HepG2 (cell line): Measurements from ENCODE around the gene IQGAP2.

Experiments used
- CREB1 ChIP-seq, 2 experiments: fragments of 450-650 bp in 1 of 2; IDR thresholded peaks; 2 replicates each; pipeline ENCODE4 v1.6.1; 2016 to 2017; ENCODE audit warnings: control low read depth in 1 of 2, mild to moderate bottlenecking in 1 of 2, missing compliant biosample characterization in 1 of 2, missing genetic modification characterization in 1 of 2
- CTCF ChIP-seq: sonication (generic); formaldehyde crosslinking; IDR thresholded peaks from 2 replicates; pipeline ENCODE4 v1.5.0; 2020; ENCODE audit warnings: mild to moderate bottlenecking, missing genetic modification reagents, moderate library complexity
- ETV6 ChIP-seq: sonication (generic); formaldehyde crosslinking; conservative IDR thresholded peaks from 2 replicates; pipeline ENCODE4 v1.4.0; 2020; ENCODE audit warnings: missing genetic modification reagents
- EZH2 ChIP-seq: conservative IDR thresholded peaks from 2 replicates; pipeline ENCODE4 v1.6.1; 2012; ENCODE audit warnings: mild to moderate bottlenecking, low read depth, low read length, moderate library complexity
- MED8 ChIP-seq: sonication (generic); formaldehyde crosslinking; IDR thresholded peaks from 2 replicates; pipeline ENCODE4 v1.8.1; 2023; ENCODE audit warnings: mild to moderate bottlenecking, missing genetic modification reagents; ENCODE audit not compliant: insufficient replicate concordance
- NCOR1 ChIP-seq: fragments of 200-600 bp; sonication (generic); IDR thresholded peaks from 2 replicates; pipeline ENCODE4 v1.7.0; 2017; ENCODE audit warnings: antibody characterized with exemption, low read length, borderline replicate concordance
- NFKBIZ ChIP-seq: IDR thresholded peaks from 2 replicates; pipeline ENCODE4 v1.6.1; 2018; ENCODE audit warnings: missing genetic modification reagents, missing compliant biosample characterization
- PAX8 ChIP-seq: sonication (generic); formaldehyde crosslinking; IDR thresholded peaks from 2 replicates; pipeline ENCODE4 v1.8.0; 2022; ENCODE audit warnings: mild to moderate bottlenecking, missing genetic modification reagents, borderline replicate concordance
- SAP130 ChIP-seq: IDR thresholded peaks from 2 replicates; pipeline ENCODE4 v1.6.1; 2016; ENCODE audit warnings: low read depth
- SMAD9 ChIP-seq: sonication (generic); formaldehyde crosslinking; IDR thresholded peaks from 2 replicates; pipeline ENCODE4 v1.5.1; 2020; ENCODE audit warnings: mild to moderate bottlenecking, missing genetic modification reagents
- TBX3 ChIP-seq: fragments of 450-650 bp; IDR thresholded peaks from 2 replicates; pipeline ENCODE4 v1.6.1; 2017; ENCODE audit warnings: antibody characterized with exemption, mild to moderate bottlenecking, inconsistent platforms, borderline replicate concordance
- ZBTB26 ChIP-seq: IDR thresholded peaks from 2 replicates; pipeline ENCODE4 v1.6.1; 2016; ENCODE audit warnings: missing compliant biosample characterization, missing genetic modification reagents, borderline replicate concordance
- ZNF232 ChIP-seq: sonication (generic); formaldehyde crosslinking; IDR thresholded peaks from 2 replicates; pipeline ENCODE4 v1.4.0; 2020; ENCODE audit warnings: missing genetic modification reagents, borderline replicate concordance
- ZNF431 ChIP-seq: sonication (generic); formaldehyde crosslinking; IDR thresholded peaks from 2 replicates; pipeline ENCODE4 v1.9.0; 2022; ENCODE audit warnings: missing genetic modification reagents, low read depth, mild to moderate bottlenecking, borderline replicate concordance

- TF ChIP-seq PAX8 (no peak), EZH2 (no peak), SMAD9 (CRISPR knock-in tag) (no peak), ETV6 (CRISPR knock-in tag) (no peak), CTCF (no peak), ZNF431 (no peak), CREB1 (IDR thresholded peaks at IDR 0.05) (no peak), CREB1 (CRISPR knock-in tag; IDR thresholded peaks at IDR 0.05) (no peak), NFKBIZ (no peak), MED8 (CRISPR knock-in tag) (no peak), ZNF232 (CRISPR knock-in tag) (no peak), TBX3 (no peak), SAP130 (CRISPR knock-in tag) (no peak), ZBTB26 (CRISPR knock-in tag) (no peak), NCOR1 (no peak)
Measured at GRCh38 chr5:76571559-76571958, 168.5 kb downstream of the IQGAP2 start.
